ENCODE results near the gene HRAS. TPM values are rescaled to one million over a fixed set of nuclear protein-coding genes. Genes with fewer than 3 reads are reported as not detected.
A peak's percentile ranks its signal among the peaks of the same experiment; 100 is the strongest.

The HRAS gene
- total and polyA plus RNA-seq, 10 donors = 16.6 to 90.9 (median 31.2) TPM

- intact Hi-C loops (cut with DNase I; ENCODE audit: low total_unique reads) = no loop called here
- Histone ChIP-seq H3K36me3 (peaks cover 0 to 38% (median 26%) of the 10 kb centered on the region in 6 donors), H3K27ac (peak overlapping the region in 1 of 8 donors; percentile 8), H3K9me3 (no peaks in the 10 kb centered on the region), H3K4me1 (peaks cover 9 to 40% (median 31%) of the 10 kb centered on the region in 6 donors), H3K4me3 (no peak overlapping the region), H3K27me3 (replicated peaks in 1 of 7) (peaks cover 0 to 5% (median 0%) of the 10 kb centered on the region in 7 donors)
- 90 to 95% (median 94%) methylated on average over 17 to 28 of the region's 28 CpGs for WGBS, 5 donors
- DNase-seq = peak; percentile 73
- TF ChIP-seq POLR2A (IDR thresholded peaks at IDR 0.05) (no peak), POLR2AphosphoS5 (IDR thresholded peaks at IDR 0.05) (peak in 2 of 3 donors; percentile 7 to 10)
These were observed 4.2 kb downstream of the HRAS start for GRCh38 chr11:530960-531831.

- intact Hi-C loops (cut with DNase I; ENCODE audit: low total_unique reads) = no loop called here
- peaks cover 9 to 34% (median 25%) of the 10 kb centered on the region in 6 donors for H3K4me1 ChIP-seq
- H3K4me3 ChIP-seq = no peak overlapping the region
- no peak overlapping the region for H3K27ac ChIP-seq
- no peaks in the 10 kb centered on the region for H3K9me3 ChIP-seq
- no peak for DNase-seq
- peaks cover 0 to 38% (median 26%) of the 10 kb centered on the region in 6 donors for H3K36me3 ChIP-seq
- TF ChIP-seq POLR2AphosphoS5 (IDR thresholded peaks at IDR 0.05) = peak in 1 of 3 donors; percentile 18
- no peak for TF ChIP-seq POLR2A (IDR thresholded peaks at IDR 0.05)
- 87 to 97% (median 91%) methylated on average over 8 to 18 of the region's 18 CpGs for WGBS, 5 donors
- H3K27me3 ChIP-seq (replicated peaks in 1 of 7) = no peaks in the 10 kb centered on the region
These were observed 5.5 kb downstream of the HRAS start for GRCh38 chr11:529728-530411.

- Histone ChIP-seq H3K36me3 (peaks cover 0 to 38% (median 26%) of the 10 kb centered on the region in 6 donors), H3K4me3 (no peak overlapping the region), H3K27ac (no peak overlapping the region), H3K4me1 (peaks cover 3 to 26% (median 18%) of the 10 kb centered on the region in 6 donors), H3K9me3 (no peaks in the 10 kb centered on the region), H3K27me3 (replicated peaks in 1 of 7) (no peaks in the 10 kb centered on the region)
- DNase-seq = no peak
- WGBS, 5 donors = 81 to 92% (median 88%) methylated on average over 7 to 29 of the region's 29 CpGs
- no peak for TF ChIP-seq POLR2AphosphoS5 (IDR thresholded peaks at IDR 0.05)
- intact Hi-C loops (cut with DNase I; ENCODE audit: low total_unique reads) = no loop called here
These were observed 6.3 kb downstream of the HRAS start for GRCh38 chr11:528815-529727.

- peaks cover 0 to 32% (median 21%) of the 10 kb centered on the region in 6 donors for H3K36me3 ChIP-seq
- no peak overlapping the region for H3K27ac ChIP-seq
- no peak overlapping the region for H3K4me3 ChIP-seq
- intact Hi-C loops (cut with DNase I; ENCODE audit: low total_unique reads) = no loop called here
- DNase-seq = no peak
- 87 to 93% (median 91%) methylated on average over 14 to 30 of the region's 30 CpGs for WGBS, 5 donors
- TF ChIP-seq POLR2AphosphoS5 (IDR thresholded peaks at IDR 0.05) (peak in 1 of 3 donors; percentile 10), POLR2A (IDR thresholded peaks at IDR 0.05) (no peak)
- H3K27me3 ChIP-seq (replicated peaks in 1 of 7) = no peaks in the 10 kb centered on the region
- H3K4me1 ChIP-seq = peaks cover 0 to 18% (median 10%) of the 10 kb centered on the region in 6 donors
- no peaks in the 10 kb centered on the region for H3K9me3 ChIP-seq
These were observed 7.1 kb downstream of the HRAS start for GRCh38 chr11:528166-528814.

GRCh38 chr11:526192-526591 lies 9.2 kb downstream of the HRAS start:
- no peak for DNase-seq
- no peaks in the 10 kb centered on the region for H3K9me3 ChIP-seq
- WGBS, 5 donors = 86 to 94% (median 89%) methylated on average over 16 to 17 of the region's 17 CpGs

More at GRCh38 chr11:526192-526591, 9.2 kb downstream of the HRAS start:
- TF ChIP-seq CTCF (IDR thresholded peaks at IDR 0.05 in 8 of 11, conservative IDR thresholded peaks at IDR 0.05 in 3 of 11) = no peak
- no peak for TF ChIP-seq POLR2A (IDR thresholded peaks at IDR 0.05)
- TF ChIP-seq POLR2AphosphoS5 (IDR thresholded peaks at IDR 0.05) = no peak
- H3K27ac ChIP-seq = no peak overlapping the region
- H3K27me3 ChIP-seq (replicated peaks in 1 of 7) = no peaks in the 10 kb centered on the region
- peaks cover 0 to 11% (median under 1%) of the 10 kb centered on the region in 6 donors for H3K36me3 ChIP-seq
- no peaks in the 10 kb centered on the region for H3K4me1 ChIP-seq
- intact Hi-C loops (cut with DNase I; ENCODE audit: low total_unique reads) = no loop called here
- no peak overlapping the region for H3K4me3 ChIP-seq

Data from spleen (tissue), 11 donors.